Measurements from ENCODE around the gene SLC6A6. TPM values are rescaled to one million over a fixed set of nuclear protein-coding genes. Genes with fewer than 3 reads are reported as not detected.
A peak's percentile ranks its signal among the peaks of the same experiment; 100 is the strongest.

SLC6A6 gene
- total and polyA plus RNA-seq, 10 of the 15 experiments (the other 5 are each of a cell fraction or from before 2014, with no cell fraction given) = 5.6 to 47.0 (median 20.2) TPM

- H3K9me3 ChIP-seq (replicated peaks; ENCODE audit: control insufficient read depth, insufficient read depth, low read length) = no peaks in the 10 kb centered on the region
- CTCF ChIA-PET = interaction anchor here (2.0 to 9.7 kb wide), 4 partner anchors 24 to 61 kb away, joined by 5 to 96 read pairs (median 10); no protein-coding TSS in a partner anchor
- intact Hi-C loops (cut with micrococcal nuclease; ENCODE audit: unreplicated experiment) = no loop called here
- H3K27me3 ChIP-seq (replicated peaks in 1 of 2; ENCODE audit: control insufficient read depth in 2 of 2, insufficient read depth in 2 of 2, low read length in 1 of 2) = no peaks in the 10 kb centered on the region
- no TSS peak for BruUV-seq (replicated peaks)
- DNase-seq (ENCODE audit: low read depth, low spot score) (no peak), ATAC-seq (no peak), FAIRE-seq (no peak)
- no peak overlapping the region for H3K9ac ChIP-seq (ENCODE audit: control insufficient read depth, insufficient read depth, low read length)
- peaks cover 47% of the 10 kb centered on the region for H3K79me2 ChIP-seq (ENCODE audit: control insufficient read depth, insufficient read depth, low read length)
- H4K20me1 ChIP-seq (ENCODE audit: control insufficient read depth, insufficient read depth) = peaks cover 5% of the 10 kb centered on the region; the same call in 1 of the 2 replicates
- SMC1A ChIA-PET (ENCODE audit: uncharacterized antibody, unreplicated experiment) = interaction anchor here (12.5 kb wide), 1 partner anchor 23 kb away, joined by 143 read pairs; no protein-coding TSS in a partner anchor
- H3K36me3 ChIP-seq (ENCODE audit: control insufficient read depth in 2 of 2, insufficient read depth in 2 of 2, low read length in 1 of 2) = peaks cover 4 to 7% of the 10 kb centered on the region in 2 experiments; a peak in 3 of 4 replicates
- in situ Hi-C loops (cut with MboI) = no loop called here
- POLR2A ChIA-PET = interaction anchor here (2.2 to 5.1 kb wide), 3 partner anchors 16 to 26 kb away, joined by 7 to 53 read pairs (median 47); no protein-coding TSS in a partner anchor
- H3K27ac ChIP-seq (ENCODE audit: control insufficient read depth, insufficient read depth) = no peak overlapping the region
- 75% methylated on average over 4 of the region's 5 CpGs for WGBS (ENCODE audit: insufficient coverage, insufficient replicate concordance, low lambda C conversion rate, missing lambda C conversion rate)
- H3K4me3 ChIP-seq = 0 out of 2 replicates have a peak overlapping the region, but pooled peaks have one; percentile 15
- H2AFZ ChIP-seq (ENCODE audit: control insufficient read depth, low read depth, low read length) = no peak overlapping the region
- peaks cover 35% of the 10 kb centered on the region for H3K4me1 ChIP-seq (ENCODE audit: control insufficient read depth, insufficient read depth, low read length)
- peak overlapping the region; percentile 95 for H3K4me2 ChIP-seq (ENCODE audit: control insufficient read depth, insufficient read depth)
- RAD21 ChIA-PET (ENCODE audit: unreplicated experiment) = interaction anchor here (9.2 kb wide), 1 partner anchor 23 kb away, joined by 144 read pairs; no protein-coding TSS in a partner anchor
- TF ChIP-seq STAT1 (conservative IDR thresholded peaks at IDR 0.05) (no peak), PKNOX1 (IDR thresholded peaks at IDR 0.05) (no peak), TCF3 (IDR thresholded peaks at IDR 0.05; ENCODE audit: borderline replicate concordance, insufficient read depth, low read depth, low read length) (no peak), CHD2 (IDR thresholded peaks at IDR 0.05; ENCODE audit: borderline replicate concordance, low read depth, low read length) (no peak), PRDM15 (CRISPR knock-in tag; IDR thresholded peaks at IDR 0.05) (no peak), FOS (IDR thresholded peaks at IDR 0.05; ENCODE audit: borderline replicate concordance, extremely low read depth, insufficient read length) (no peak), BCL3 (IDR thresholded peaks at IDR 0.05; ENCODE audit: borderline replicate concordance, insufficient read depth, low read depth, low read length, poor library complexity, severe bottlenecking) (no peak), SPI1 (IDR thresholded peaks at IDR 0.05; ENCODE audit: borderline replicate concordance, insufficient read depth, low read depth, low read length) (no peak), SUZ12 (IDR thresholded peaks at IDR 0.05; ENCODE audit: unreplicated experiment) (no peak), HDGF (IDR thresholded peaks at IDR 0.05) (no peak), HSF1 (IDR thresholded peaks at IDR 0.05; ENCODE audit: low read depth, low read length) (no peak), CHD1 (IDR thresholded peaks at IDR 0.05; ENCODE audit: low read depth, low read length) (no peak), ELK1 (IDR thresholded peaks at IDR 0.05; ENCODE audit: low read depth, low read length) (no peak)
Measured at GRCh38 chr3:14406336-14406735, 3.9 kb downstream of the SLC6A6 start.

All from GM12878 (cell line).